GM21367 (cell line): ENCODE measurements around the gene CYB561A3.

Experiments used
- ATAC-seq: cut with Tn5 transposase; IDR thresholded peaks from one replicate; pipeline ENCODE4 v1.9.1; 2021; ENCODE audit not compliant: unreplicated experiment

The CYB561A3 gene

GRCh38 chr11:61369372-61370348 is 8.0 kb upstream of the CYB561A3 start:
- ATAC-seq = no peak

DNA sequence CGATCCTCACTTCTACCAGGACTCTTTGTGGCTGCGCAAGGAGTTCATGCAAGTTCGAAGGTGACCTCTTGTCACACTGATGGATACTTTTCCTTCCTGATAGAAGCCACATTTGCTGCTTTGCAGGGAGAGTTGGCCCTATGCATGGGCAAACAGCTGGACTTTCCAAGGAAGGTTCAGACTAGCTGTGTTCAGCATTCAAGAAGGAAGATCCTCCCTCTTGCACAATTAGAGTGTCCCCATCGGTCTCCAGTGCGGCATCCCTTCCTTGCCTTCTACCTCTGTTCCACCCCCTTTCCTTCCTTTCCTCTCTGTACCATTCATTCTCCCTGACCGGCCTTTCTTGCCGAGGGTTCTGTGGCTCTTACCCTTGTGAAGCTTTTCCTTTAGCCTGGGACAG is 7.0 kb upstream of the CYB561A3 start:
- no peak for ATAC-seq

DNA sequence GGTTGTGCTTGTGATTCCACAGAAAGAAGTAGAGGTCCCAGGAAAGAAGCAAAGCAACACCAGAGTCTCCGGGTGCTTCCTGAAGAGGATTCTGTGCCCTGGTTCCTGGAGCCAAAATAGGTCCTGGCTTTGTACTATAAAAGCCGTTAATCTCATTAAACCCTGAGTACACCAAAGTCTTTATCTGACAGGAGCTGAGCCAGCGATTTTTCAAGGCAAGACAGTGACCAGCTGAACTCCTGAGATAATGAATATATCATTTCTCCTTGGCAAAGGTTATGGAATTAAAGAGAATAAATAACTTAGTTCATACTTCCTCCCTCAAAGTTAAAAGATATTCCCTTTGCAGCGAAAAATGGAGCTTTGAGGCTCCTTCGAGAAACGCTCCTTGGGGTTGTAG is 5.7 kb upstream of the CYB561A3 start:
- ATAC-seq = no peak

DNA sequence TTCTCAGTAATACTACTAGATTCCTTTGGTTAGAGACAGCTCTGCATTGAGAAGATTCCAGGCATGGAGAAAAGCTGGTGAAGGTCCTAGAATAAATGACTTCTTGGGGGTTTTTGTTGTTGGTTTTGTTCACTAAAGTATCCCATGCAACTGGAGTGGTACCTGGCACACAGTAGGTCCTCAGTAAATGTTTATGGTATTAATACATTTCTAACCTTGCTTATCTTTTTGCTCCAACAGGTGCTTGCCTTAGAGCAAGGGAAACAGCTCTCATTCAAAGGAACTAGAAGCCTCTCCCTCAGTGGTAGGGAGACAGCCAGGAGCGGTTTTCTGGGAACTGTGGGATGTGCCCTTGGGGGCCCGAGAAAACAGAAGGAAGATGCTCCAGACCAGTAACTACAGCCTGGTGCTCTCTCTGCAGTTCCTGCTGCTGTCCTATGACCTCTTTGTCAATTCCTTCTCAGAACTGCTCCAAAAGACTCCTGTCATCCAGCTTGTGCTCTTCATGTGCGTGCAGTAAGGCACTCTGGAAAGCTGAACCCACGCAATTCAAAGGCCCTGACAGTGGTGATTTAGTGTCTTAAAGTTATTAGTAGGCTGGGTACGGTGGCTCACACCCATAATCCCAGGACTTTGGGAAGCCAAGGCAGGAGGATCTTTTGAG is 2.5 kb upstream of the CYB561A3 start:
- no peak for ATAC-seq

DNA sequence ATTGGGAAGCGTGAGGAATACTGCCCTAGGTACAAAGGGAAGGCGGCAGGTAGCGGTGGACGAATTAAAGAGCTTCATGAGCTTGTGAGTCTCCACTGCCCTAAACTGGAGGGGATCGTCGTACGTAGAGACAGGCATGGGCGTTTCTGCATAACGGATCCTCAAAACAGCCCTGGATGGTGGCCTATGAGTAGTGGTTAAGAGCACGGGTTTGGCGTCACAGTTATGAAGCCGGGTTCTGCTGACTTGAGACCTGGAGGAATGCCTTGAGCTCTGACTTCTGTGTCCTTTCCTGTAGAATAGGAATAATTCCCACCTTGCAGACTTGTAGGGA is 827 bp upstream of the CYB561A3 start:
- ATAC-seq = no peak

DNA sequence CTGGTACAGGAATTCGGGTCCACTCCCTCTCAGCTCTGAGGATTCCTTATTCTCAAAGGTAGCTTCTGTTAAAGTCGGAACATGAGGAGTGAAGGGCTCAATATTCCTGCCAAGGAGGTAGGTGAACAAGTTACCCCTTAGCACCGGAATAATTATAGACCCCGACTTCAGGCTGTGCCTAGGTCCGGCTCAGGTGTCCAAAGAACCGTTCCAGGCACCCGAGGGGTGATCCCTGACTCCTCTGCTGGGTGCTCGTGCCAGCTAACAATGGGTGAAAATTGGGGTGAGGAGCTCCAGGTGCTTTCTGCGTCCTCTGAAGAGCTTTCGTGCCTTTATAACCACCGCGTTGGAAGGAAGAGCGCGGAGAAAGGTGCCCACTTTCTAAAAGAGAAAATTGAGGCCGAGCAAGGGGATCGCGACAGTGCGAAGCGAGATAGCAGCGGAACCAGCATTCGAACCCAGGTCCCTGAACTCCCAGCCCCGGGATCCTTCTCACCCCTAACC is 393 bp downstream of the CYB561A3 start:
- no peak for ATAC-seq

DNA sequence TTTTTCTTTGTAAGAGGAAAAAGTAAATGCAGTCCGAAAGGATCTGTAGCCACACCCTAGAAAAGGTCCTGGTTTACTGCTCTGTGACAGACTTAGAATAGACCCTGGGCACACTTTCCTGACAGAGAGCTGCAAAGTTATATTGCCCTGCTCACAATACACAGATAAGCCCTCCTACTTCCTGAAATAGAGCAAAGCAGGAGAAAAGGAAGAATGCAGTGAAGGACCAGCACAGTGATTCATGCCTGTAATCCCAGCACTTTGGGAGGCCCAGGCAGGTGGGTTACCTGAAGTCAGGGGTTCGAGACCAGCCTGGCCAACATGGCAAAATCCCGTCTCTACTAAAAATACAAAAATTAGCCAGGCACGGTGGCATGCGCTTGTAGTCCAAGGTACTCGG is 2.2 kb downstream of the CYB561A3 start:
- no peak for ATAC-seq

- ATAC-seq = no peak
These were observed 3.1 kb downstream of the CYB561A3 start for GRCh38 chr11:61358566-61358965.

DNA sequence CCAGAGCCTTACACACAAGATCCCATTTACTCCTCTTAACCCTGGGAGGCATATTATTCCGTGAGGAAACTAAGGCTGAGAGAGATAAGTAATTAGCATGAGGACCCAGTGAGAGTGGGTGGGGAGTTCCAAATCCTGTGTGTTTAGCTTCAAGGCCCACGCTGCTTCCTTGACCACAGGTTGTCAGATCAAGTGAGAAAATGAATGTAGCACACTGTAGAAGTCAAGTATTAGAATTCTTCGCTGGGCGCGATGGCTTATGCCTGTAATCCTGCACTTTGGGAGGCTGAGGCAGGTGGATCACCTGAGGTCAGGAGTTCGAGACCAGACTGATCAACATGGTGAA is 3.8 kb downstream of the CYB561A3 start:
- ATAC-seq = no peak

DNA sequence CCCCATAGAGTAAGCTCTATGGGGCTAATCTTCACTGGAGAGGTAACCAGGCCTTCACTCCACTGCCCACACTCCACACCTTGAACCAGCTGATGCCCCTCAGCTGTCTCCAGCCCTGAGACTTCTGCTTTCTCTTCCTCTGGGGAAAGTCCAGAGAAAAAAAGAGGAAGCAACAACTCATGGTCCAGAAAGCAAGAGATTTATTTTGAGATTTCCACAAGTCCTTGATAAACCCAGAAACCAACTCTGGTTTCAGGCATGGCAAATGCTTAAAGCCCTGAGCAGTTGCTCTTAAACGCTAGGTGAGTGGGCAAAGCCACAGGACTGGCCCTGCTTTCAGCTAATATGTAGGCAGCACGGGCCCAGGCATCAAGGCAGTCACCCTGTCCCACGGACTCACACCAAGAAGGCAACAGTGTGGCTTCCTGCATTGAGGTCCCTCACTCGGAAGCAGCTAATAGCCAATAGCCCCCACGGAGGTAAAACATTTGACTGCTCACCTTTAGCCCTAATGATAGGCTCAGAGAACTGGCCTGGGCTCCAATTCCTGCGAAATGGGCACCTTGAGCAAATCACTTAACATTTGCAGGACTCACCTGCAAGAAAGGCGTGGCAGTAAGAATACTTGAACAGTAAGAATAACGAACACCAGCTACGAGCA is 4.3 kb downstream of the CYB561A3 start:
- ATAC-seq = peak; percentile 32

DNA sequence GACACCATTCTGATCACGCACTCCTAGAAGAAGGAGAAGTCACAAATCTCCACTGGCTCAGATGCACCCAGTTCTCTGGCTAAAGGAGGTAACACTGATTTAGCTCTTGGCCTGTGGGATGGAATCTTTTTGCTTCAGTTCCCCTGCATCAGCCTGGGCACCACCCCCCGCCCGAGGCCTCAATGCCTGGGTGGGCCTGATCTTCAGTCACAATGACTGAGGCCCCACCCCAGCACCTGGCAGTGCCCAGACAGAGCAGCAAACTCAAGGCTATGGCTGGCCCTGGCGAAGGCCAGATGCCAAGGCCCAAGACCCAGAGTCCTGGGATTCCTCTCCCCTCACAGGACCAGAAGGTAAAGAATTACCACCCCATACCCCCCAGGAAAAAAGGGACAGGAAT is 5.0 kb downstream of the CYB561A3 start:
- no peak for ATAC-seq

DNA sequence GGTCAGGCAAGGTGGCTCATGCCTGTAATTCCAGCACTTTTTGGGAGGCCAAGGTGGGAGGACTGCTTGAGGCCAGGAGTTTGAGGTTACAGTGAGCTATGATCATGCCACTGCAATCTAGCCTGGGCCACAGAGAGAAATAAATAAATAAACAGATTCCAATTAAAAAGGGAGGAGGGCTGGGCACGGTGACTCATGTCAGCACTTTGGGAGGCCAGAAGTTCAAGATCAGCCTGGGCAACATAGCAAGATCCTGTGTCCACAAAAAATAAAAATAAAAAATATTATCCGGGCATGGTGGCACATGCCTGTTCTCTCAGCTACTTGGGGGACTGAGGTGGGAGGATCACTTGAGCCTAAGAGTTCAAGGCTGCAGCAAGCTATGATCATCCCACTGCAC is 7.5 kb downstream of the CYB561A3 start:
- no peak for ATAC-seq

GRCh38 chr11:61353131-61354067 is 8.3 kb downstream of the CYB561A3 start:
- no peak for ATAC-seq

GRCh38 chr11:61352038-61352437 is 9.6 kb downstream of the CYB561A3 start:
- ATAC-seq = no peak

GRCh38 chr11:61350803-61351202 is 10.9 kb downstream of the CYB561A3 start:
- no peak for ATAC-seq

- no peak for ATAC-seq
These were observed 11.3 kb downstream of the CYB561A3 start for GRCh38 chr11:61350336-61350735.

- ATAC-seq = no peak
These were observed 11.8 kb downstream of the CYB561A3 start for GRCh38 chr11:61349916-61350315.

GRCh38 chr11:61349189-61349751 is 12.4 kb downstream of the CYB561A3 start:
- no peak for ATAC-seq

- no peak for ATAC-seq
These were observed 13.7 kb downstream of the CYB561A3 start for GRCh38 chr11:61347916-61348461.
